CD14-positive monocyte (primary cell): Measurements from ENCODE around the gene EEF1AKMT2. TPM values are rescaled to one million over a fixed set of nuclear protein-coding genes. Genes with fewer than 3 reads are reported as not detected.
A peak's percentile ranks its signal among the peaks of the same experiment; 100 is the strongest.

ENCODE experiments used
- DNase-seq, 3 donors: peaks; one replicate each; pipeline ENCODE4 v3.0.0-alpha.2; 2011 to 2022
- H2AFZ ChIP-seq: 2 replicates; pipeline ENCODE4 v1.6.0; 2012; ENCODE audit warnings: mild to moderate bottlenecking, low read depth, low read length, inconsistent platforms; ENCODE audit not compliant: insufficient read depth, poor library complexity, severe bottlenecking
- H3K27ac ChIP-seq, 2 donors: 1 replicate in 1 of 2; 2 replicates in 1 of 2; pipeline ENCODE4 v1.5.1; 2012 to 2013; ENCODE audit warnings: low read length in 2 of 2, control low read depth in 1 of 2, inconsistent platforms in 1 of 2, low read depth in 1 of 2, mild to moderate bottlenecking in 1 of 2
- H3K27me3 ChIP-seq, 2 donors: one replicate each; pipeline versions ENCODE4 v1.6.0 to v1.6.1; 2011 to 2013; ENCODE audit warnings: low read length in 2 of 2; ENCODE audit not compliant: control insufficient read depth in 2 of 2, insufficient read depth in 2 of 2
- H3K36me3 ChIP-seq, 2 donors: replicated peaks in 1 of 2; 1 replicate in 1 of 2; 2 replicates in 1 of 2; pipeline versions ENCODE4 v1.5.1 to v1.6.1; 2012 to 2013; ENCODE audit warnings: low read length in 2 of 2, control low read depth in 1 of 2, inconsistent platforms in 1 of 2, mild to moderate bottlenecking in 1 of 2; ENCODE audit not compliant: insufficient read depth in 2 of 2, control insufficient read depth in 1 of 2
- H3K4me1 ChIP-seq, 2 donors: 1 replicate in 1 of 2; 2 replicates in 1 of 2; pipeline versions ENCODE4 v1.5.1 to v1.6.1; 2012 to 2013; ENCODE audit warnings: low read length in 2 of 2, control low read depth in 1 of 2, inconsistent platforms in 1 of 2, mild to moderate bottlenecking in 1 of 2, moderate library complexity in 1 of 2; ENCODE audit not compliant: insufficient read depth in 2 of 2, control insufficient read depth in 1 of 2
- H3K4me2 ChIP-seq: replicated peaks from 2 replicates; pipeline ENCODE3; 2012; ENCODE audit warnings: low read length, moderate library complexity, mild to moderate bottlenecking; ENCODE audit not compliant: poor library complexity, severe bottlenecking; ENCODE audit errors: extremely low read depth
- H3K4me3 ChIP-seq, 3 experiments: fragments of 200-600 bp in 1 of 3; sonication (generic) in 1 of 3; replicated peaks in 1 of 3; 1 replicate in 2 of 3; 2 replicates in 1 of 3; pipeline ENCODE4 v1.5.1; 2011 to 2013; ENCODE audit warnings: low read length in 3 of 3, mild to moderate bottlenecking in 3 of 3, control low read depth in 2 of 3, low read depth in 2 of 3, inconsistent platforms in 1 of 3, moderate library complexity in 1 of 3
- H3K79me2 ChIP-seq: 2 replicates; pipeline ENCODE4 v1.6.0; 2012; ENCODE audit warnings: mild to moderate bottlenecking, control low read depth, inconsistent platforms, low read length, moderate library complexity; ENCODE audit not compliant: insufficient read depth
- H3K9ac ChIP-seq: 2 replicates; pipeline ENCODE4 v1.6.0; 2017; ENCODE audit warnings: low read length, mild to moderate bottlenecking; ENCODE audit not compliant: insufficient read depth, poor library complexity, severe bottlenecking
- H3K9me3 ChIP-seq, 2 donors: replicated peaks in 1 of 2; 1 replicate in 1 of 2; 2 replicates in 1 of 2; pipeline versions ENCODE4 v1.5.1 to v1.6.1; 2012 to 2013; ENCODE audit warnings: low read length in 2 of 2, control low read depth in 1 of 2; ENCODE audit not compliant: control insufficient read depth in 1 of 2, insufficient read depth in 1 of 2
- H4K20me1 ChIP-seq: 2 replicates; pipeline ENCODE4 v1.6.0; 2012; ENCODE audit warnings: mild to moderate bottlenecking, low read length, control low read depth, moderate library complexity; ENCODE audit not compliant: insufficient read depth
- H3K27ac Mint-ChIP-seq, 7 donors: one replicate each; pipeline ENCODE4 v1.8.0; 2020; ENCODE audit warnings: mild to moderate bottlenecking in 7 of 7, mixed read lengths in 7 of 7, moderate library complexity in 6 of 7, inconsistent platforms in 2 of 7
- H3K27me3 Mint-ChIP-seq, 3 donors: one replicate each; pipeline ENCODE4 v1.8.0; 2021 to 2022; ENCODE audit warnings: low read depth in 3 of 3, mild to moderate bottlenecking in 3 of 3, mixed read lengths in 3 of 3, moderate library complexity in 3 of 3, inconsistent platforms in 1 of 3
- H3K36me3 Mint-ChIP-seq, 2 donors: one replicate each; pipeline ENCODE4 v1.8.0; 2020; ENCODE audit warnings: mixed read lengths in 2 of 2, inconsistent platforms in 1 of 2, mild to moderate bottlenecking in 1 of 2
- H3K4me1 Mint-ChIP-seq: one replicate; pipeline ENCODE4 v1.8.0; 2020; ENCODE audit warnings: mild to moderate bottlenecking, mixed read lengths
- H3K4me3 Mint-ChIP-seq, 2 donors: one replicate each; pipeline ENCODE4 v1.8.0; 2020; ENCODE audit warnings: mild to moderate bottlenecking in 2 of 2, mixed read lengths in 2 of 2, moderate library complexity in 1 of 2
- H3K9me3 Mint-ChIP-seq, 7 donors: one replicate each; pipeline ENCODE4 v1.8.0; 2020 to 2022; ENCODE audit warnings: mixed read lengths in 7 of 7, mild to moderate bottlenecking in 6 of 7, moderate library complexity in 6 of 7, inconsistent platforms in 2 of 7
- WGBS: methylation state at CpG from one replicate; pipeline ENCODE4 v1.1.5; 2013; ENCODE audit warnings: missing lambda C conversion rate; ENCODE audit not compliant: insufficient coverage; 5-methylcytosine and 5-hydroxymethylcytosine counted together
- intact Hi-C, 2 donors: fragments of 100-400 bp; cut with micrococcal nuclease; formaldehyde crosslinking; loops; one replicate each; pipeline versions ENCODE4 v1.15.0 to v1.15.1; 2023
- polyA plus RNA-seq, 3 donors: library from polyadenylated mRNA; depleted of rRNA in 1 of 3; unstranded in 2 of 3; stranded (reverse) in 1 of 3; fragments of 300-500 nt in 2 of 3; fragments of >200 nt in 1 of 3; fragmentation: Illumina TruSeq in 2 of 3; gene quantifications; 1 replicate in 2 of 3; 2 replicates in 1 of 3; pipeline ENCODE4 v1.2.3, GENCODE V29; 2012 to 2021
- TF ChIP-seq, protein P1 (sequence below): fragments of 200-600 bp; IDR thresholded peaks from one replicate; pipeline ENCODE4 v1.8.0; 2022; ENCODE audit warnings: antibody characterized with exemption, mild to moderate bottlenecking

The EEF1AKMT2 gene
- polyA plus RNA-seq, 3 donors: 7.6 to 13.6 (median 8.2) TPM

DNA sequence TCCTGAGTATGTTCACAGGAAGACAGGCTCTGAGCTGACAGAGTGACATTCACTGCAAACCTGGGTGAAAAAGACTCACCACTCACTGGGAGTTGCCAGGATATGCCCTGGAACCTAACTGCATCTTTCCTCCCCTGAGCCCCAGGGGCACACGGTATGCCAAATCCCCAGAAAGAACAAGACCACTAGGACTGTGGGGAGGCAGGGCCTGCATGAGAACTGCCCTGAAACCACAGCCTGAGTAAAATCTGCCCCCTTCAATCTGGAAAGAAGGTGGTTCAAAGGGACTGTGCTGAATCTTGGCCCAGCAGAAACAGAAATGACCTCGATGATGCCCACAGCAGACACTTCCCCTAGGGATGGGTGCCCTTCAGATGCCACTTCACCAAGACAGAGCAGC lies 54.0 kb downstream of the EEF1AKMT2 start:
- Mint-ChIP-seq H3K36me3 (peaks cover 56 to 61% of the 10 kb centered on the region in 2 donors), H3K27me3 (peaks cover 2% of the 10 kb centered on the region in 3 donors), H3K4me1 (peaks cover 77% of the 10 kb centered on the region), H3K9me3 (no peaks in the 10 kb centered on the region), H3K4me3 (no peak overlapping the region), H3K27ac (peak overlapping the region in 3 of 7 donors; percentile 6 to 33 (median 23))
- no peak overlapping the region for H3K4me3 ChIP-seq
- WGBS: 78% methylated on average over 2 of the region's 2 CpGs
- intact Hi-C loops: no loop called here
- no peak overlapping the region for H3K9ac ChIP-seq
- no peak for DNase-seq
- peaks cover 95% of the 10 kb centered on the region for H3K79me2 ChIP-seq
- H3K36me3 ChIP-seq: peaks cover 0 to 46% of the 10 kb centered on the region in 2 donors
- H4K20me1 ChIP-seq: peaks cover 100% of the 10 kb centered on the region
- TF ChIP-seq, protein P1, sequence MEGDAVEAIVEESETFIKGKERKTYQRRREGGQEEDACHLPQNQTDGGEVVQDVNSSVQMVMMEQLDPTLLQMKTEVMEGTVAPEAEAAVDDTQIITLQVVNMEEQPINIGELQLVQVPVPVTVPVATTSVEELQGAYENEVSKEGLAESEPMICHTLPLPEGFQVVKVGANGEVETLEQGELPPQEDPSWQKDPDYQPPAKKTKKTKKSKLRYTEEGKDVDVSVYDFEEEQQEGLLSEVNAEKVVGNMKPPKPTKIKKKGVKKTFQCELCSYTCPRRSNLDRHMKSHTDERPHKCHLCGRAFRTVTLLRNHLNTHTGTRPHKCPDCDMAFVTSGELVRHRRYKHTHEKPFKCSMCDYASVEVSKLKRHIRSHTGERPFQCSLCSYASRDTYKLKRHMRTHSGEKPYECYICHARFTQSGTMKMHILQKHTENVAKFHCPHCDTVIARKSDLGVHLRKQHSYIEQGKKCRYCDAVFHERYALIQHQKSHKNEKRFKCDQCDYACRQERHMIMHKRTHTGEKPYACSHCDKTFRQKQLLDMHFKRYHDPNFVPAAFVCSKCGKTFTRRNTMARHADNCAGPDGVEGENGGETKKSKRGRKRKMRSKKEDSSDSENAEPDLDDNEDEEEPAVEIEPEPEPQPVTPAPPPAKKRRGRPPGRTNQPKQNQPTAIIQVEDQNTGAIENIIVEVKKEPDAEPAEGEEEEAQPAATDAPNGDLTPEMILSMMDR: no peak
- H2AFZ ChIP-seq: no peak overlapping the region
- H3K27me3 ChIP-seq: no peaks in the 10 kb centered on the region
- H3K4me2 ChIP-seq: no peak overlapping the region
- peaks cover 33% of the 10 kb centered on the region in 2 donors for H3K4me1 ChIP-seq
- H3K9me3 ChIP-seq: no peaks in the 10 kb centered on the region
- no peak overlapping the region for H3K27ac ChIP-seq

DNA sequence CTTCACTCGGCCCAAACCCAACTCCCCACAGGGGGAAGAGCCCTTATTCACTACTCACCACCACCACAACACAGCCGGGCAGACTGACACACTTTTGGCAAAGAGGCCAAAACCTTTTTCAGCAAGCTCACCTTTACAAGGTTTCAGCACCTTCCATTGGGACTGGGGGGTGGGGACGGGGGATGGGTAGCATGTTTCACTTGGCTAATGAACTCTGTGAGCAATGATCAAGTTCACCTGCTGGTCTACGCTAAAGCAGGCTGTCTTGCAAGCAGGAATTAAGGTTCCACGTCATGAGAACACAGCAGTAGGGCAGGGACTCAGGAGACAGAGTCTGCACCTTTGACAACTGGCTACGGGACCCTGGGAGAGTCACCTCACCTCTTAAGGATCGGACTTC lies 54.5 kb downstream of the EEF1AKMT2 start:
- Histone ChIP-seq H2AFZ (no peak overlapping the region), H3K4me1 (peaks cover 28% of the 10 kb centered on the region in 2 donors), H3K27ac (no peak overlapping the region), H3K36me3 (peaks cover under 1 to 51% of the 10 kb centered on the region in 2 donors), H3K9ac (no peak overlapping the region), H3K27me3 (no peaks in the 10 kb centered on the region), H4K20me1 (peaks cover 100% of the 10 kb centered on the region), H3K4me3 (no peak overlapping the region), H3K4me2 (no peak overlapping the region), H3K9me3 (no peaks in the 10 kb centered on the region), H3K79me2 (peaks cover 95% of the 10 kb centered on the region)
- TF ChIP-seq, protein P1: no peak
- Mint-ChIP-seq H3K27ac (peak overlapping the region in 3 of 7 donors; percentile 5 to 33 (median 32)), H3K27me3 (peaks cover 2% of the 10 kb centered on the region in 3 donors), H3K4me3 (no peak overlapping the region), H3K9me3 (no peaks in the 10 kb centered on the region), H3K36me3 (peaks cover 60 to 61% of the 10 kb centered on the region in 2 donors), H3K4me1 (peaks cover 72% of the 10 kb centered on the region)
- 96% methylated on average over 4 of the region's 7 CpGs for WGBS
- intact Hi-C loops: no loop called here
- no peak for DNase-seq
